LNCAP (cell line): ENCODE measurements around the gene RPL35.

Experiments
- TF ChIP-seq, protein P1 (sequence below): fragments of 450-650 bp; IDR thresholded peaks from 2 replicates; pipeline ENCODE4 v1.5.1; 2017; ENCODE audit warnings: mild to moderate bottlenecking

The RPL35 gene

DNA sequence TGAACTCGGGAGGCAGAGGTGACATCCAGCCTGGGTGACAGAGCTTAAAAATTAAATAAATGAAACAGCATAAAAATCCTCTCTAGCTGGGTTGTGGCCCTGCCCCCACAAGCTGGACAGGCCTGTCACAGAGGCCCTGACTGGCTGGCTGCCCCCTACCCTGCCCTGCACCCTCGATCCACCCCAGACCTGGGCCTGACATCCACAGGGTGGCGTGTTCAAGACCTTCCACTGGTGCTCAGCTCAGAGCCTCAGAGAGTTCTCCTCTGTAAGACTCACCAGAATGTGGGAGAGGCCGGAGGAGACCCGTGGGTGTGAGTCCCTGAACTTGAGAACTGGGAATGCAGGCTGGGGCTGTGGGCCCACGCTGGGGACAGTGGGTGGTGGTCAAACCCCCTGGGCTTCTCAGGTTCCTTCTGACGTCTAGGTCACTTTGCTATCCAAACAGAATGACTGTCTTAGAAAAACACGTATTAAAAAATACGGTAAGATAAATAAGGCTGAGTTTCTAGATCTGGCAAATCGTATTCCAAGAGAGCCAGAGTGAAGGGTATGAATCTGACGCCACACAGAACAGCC, 18.2 kb downstream of the RPL35 start:
- TF ChIP-seq, protein P1, sequence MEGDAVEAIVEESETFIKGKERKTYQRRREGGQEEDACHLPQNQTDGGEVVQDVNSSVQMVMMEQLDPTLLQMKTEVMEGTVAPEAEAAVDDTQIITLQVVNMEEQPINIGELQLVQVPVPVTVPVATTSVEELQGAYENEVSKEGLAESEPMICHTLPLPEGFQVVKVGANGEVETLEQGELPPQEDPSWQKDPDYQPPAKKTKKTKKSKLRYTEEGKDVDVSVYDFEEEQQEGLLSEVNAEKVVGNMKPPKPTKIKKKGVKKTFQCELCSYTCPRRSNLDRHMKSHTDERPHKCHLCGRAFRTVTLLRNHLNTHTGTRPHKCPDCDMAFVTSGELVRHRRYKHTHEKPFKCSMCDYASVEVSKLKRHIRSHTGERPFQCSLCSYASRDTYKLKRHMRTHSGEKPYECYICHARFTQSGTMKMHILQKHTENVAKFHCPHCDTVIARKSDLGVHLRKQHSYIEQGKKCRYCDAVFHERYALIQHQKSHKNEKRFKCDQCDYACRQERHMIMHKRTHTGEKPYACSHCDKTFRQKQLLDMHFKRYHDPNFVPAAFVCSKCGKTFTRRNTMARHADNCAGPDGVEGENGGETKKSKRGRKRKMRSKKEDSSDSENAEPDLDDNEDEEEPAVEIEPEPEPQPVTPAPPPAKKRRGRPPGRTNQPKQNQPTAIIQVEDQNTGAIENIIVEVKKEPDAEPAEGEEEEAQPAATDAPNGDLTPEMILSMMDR: no peak

DNA sequence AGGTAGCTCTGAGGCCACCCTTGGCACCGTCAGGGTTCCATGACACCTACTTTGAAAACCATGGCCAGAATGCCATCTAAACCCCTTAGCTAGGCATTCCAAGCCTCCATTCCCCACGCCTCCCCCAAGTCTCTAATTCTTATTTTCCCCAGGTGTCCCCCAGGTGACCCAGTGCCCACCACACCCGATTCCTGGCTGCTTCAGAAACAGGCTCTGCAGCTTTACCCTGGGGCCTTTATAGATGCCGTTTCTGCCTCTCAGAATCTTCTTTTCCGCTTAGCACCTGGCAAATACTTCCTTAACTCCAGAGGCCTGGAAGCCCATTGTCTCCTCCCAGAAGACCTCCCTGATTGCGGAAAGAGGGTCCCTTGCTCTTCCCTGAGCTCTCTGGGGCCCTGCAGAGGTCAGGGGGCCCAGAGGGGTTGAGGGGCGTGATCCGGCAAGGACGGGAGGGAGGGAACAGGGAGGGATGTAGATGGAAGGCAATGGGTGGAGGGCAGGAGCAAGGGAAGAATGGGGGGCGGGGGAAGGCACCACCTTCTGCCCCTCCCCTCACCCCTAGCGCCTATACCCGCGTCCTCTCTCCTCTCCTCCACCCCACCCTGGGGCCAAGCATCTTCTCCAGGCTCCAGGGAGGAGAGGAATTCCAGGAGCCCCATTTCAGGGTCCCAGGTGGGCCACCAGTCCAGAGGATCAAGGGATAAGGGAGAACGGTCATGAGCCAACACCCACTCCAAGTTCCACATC, 20.5 kb downstream of the RPL35 start:
- TF ChIP-seq, protein P1: no peak

DNA sequence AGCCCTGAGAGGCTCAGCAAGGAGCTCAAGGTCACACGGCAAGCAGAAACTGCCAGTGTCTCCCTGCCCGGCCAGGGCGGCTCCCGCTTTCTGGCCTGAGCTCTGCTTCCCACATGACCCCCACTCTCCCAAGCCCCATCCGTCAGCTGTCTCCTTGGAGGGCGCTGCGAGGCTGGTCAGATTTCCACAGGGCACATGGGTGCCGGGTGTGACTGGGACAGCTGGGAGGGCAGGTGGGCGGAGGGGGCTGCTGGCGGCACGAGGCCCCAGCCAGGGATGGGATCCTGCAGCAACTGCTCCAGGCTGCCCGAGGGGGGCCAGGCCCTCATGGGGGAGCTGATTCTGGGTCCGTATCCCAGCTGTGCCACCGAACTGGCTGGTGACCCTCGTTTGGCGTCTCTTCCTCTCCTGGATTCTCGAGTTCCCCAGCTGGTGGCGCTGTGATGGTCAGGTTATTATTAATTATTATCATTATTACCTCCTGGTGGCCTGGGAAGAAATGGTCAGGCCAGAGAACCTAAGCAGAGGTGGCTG, 21.4 kb downstream of the RPL35 start:
- TF ChIP-seq, protein P1: peak; percentile 29; the same call in 1 of the 2 replicates

DNA sequence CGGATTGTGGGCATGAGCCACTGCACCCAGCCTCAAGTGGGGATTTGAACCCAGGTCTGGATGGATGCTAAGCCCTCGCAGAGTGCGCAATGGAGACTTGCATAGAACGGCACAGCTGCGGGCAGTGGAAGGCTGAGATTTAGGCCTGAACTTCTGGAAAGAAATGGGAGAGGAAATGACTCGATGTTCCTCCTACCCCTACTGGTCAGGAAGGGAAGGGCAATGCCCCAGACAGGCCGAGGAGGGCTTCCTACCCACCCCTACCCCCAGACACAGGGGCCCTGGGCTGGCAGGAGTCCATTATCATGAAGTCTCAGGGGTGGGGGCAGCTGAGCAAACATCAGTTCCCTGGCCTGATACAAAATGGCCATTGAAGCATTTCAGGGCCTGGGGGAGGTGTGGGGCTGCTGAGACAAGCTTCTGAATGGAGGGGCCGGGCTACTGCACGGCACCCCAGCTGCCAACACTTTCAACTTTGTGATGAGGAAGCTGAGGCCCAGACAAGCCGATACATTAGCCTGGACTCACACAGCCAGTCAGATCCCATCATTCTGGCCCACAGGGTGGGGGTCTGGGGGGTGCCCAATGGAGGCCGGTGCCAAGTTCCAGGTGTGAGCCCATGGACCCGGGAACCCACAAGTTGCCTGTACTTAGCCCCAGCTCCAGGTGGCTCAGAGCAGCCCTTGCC, 22.0 kb downstream of the RPL35 start:
- TF ChIP-seq, protein P1: 0 out of 2 replicates have a peak, but pooled peaks have one; percentile 7

DNA sequence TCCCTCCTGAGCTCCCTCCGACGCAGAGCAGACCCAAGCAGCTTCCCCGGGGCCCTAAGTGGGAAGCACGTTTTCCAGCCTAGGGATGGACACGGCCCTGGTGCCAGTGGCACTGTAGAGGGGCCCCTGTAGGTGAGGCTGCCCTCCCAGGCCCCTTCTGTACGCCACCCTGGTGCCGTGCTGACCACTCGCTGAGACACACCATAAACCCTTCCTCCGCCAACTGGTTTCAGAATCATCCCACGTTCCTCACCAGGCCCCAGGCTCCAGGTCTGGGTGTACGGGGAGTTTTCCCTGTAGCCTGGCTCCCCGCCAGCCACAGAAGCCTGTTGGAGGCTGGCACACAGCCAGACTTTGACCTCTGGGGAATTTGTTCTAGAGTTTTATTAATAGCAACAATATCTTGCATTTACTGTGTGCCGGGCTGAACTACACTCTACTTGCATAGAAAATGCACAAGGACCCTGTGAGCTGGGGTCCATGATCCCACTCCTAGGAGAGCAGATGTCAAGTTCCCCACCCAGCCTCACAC, 26.7 kb downstream of the RPL35 start:
- TF ChIP-seq, protein P1: no peak

DNA sequence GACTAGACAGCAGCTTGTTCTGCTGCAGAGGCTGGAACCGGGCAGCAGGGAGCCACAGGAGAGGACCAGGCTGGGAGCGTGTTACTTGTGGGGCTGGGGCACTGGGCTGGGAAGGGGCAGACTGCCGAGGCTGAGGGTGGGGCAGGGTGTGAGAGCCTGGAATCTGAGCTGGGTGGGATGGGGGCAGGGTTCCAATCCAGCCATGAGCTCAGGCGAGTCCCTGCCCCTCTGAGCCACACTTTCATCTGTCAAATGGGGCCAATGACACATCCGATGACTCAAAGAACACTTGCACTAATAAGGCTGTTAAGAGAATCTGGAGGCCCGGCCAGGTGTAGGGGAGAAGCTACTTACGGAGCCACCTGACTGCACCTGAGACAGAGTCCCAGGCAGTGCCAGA, 27.2 kb downstream of the RPL35 start:
- TF ChIP-seq, protein P1: no peak

DNA sequence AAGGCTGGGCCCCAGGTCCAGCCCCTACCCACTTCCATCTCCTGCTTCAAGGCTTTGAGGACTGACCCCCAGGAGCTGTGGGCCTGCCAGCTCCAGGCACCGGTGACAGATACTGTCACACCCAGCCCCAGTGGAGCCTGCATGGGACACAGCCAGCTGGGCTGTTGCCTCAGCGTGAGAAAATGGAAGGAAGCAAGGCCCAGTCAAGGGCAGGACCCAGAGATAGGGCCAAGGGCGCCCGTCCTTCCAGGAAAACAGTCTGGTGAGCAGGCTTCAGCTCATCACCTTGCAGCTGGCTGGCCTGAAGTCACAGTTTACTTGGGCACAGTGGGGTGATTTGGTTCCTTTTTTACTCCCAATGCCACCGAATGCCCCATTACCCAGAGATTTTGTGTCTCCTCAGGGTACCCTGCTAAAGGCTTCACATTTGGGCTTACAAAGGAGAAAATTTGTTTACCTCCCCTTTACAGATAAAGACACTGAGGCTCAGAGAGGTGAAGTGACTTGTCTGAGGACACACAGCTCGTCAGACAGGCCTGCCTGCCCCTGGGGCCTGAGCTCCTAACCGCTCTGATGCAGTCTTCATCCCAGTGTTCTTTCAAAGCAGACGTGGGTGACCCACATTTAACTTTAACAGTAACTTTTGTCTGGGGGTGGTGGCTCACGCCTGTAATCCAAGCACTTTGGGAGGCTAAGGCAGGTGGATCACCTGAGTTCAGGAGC, 30.0 kb downstream of the RPL35 start:
- TF ChIP-seq, protein P1: no peak
